SK-N-SH (cell line): ENCODE measurements around the gene KIAA1210.

ENCODE experiments used
- CHD2 ChIP-seq: fragments of 150-350 bp; IDR thresholded peaks from 2 replicates; pipeline ENCODE4 v1.6.1; 2018; ENCODE audit warnings: low read length; ENCODE audit not compliant: partially characterized antibody
- GABPA ChIP-seq: IDR thresholded peaks from 2 replicates; pipeline ENCODE4 v1.4.0; 2012; ENCODE audit warnings: low read depth, mild to moderate bottlenecking
- TEAD4 ChIP-seq: IDR thresholded peaks from 2 replicates; pipeline ENCODE4 v1.4.0; 2012; ENCODE audit warnings: mild to moderate bottlenecking, borderline replicate concordance; ENCODE audit not compliant: insufficient read depth
- TF ChIP-seq, protein P1 (sequence below): IDR thresholded peaks from 2 replicates; pipeline ENCODE4 v1.4.0; 2012; ENCODE audit warnings: low read depth, borderline replicate concordance
- TF ChIP-seq, protein P2 (sequence below): fragments of 200-600 bp; sonication (generic); IDR thresholded peaks from 2 replicates; pipeline ENCODE4 v1.6.1; 2017; ENCODE audit warnings: antibody characterized with exemption, mild to moderate bottlenecking, moderate library complexity

DNA sequence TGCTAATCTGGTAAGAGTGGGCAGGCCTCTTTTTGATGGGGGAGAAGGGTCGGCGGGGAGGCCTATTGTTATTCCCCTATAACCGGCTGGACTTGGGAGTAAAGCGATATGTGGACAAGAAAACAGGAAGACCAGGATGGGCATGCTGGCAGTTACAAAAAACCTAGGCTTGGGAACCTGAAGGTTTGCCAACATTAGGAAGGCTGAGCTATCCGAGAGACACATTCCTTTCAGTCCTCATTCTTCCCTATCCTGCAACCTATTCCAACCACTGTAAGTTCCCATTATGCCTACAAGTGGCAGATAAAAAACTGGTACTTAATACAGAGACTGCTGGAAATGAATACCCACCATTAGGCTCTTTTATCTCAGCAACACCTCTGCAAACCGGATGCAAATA lies 87.2 kb downstream of the KIAA1210 start:
- TF ChIP-seq, protein P1, sequence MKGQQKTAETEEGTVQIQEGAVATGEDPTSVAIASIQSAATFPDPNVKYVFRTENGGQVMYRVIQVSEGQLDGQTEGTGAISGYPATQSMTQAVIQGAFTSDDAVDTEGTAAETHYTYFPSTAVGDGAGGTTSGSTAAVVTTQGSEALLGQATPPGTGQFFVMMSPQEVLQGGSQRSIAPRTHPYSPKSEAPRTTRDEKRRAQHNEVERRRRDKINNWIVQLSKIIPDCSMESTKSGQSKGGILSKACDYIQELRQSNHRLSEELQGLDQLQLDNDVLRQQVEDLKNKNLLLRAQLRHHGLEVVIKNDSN: no peak
- TF ChIP-seq GABPA (no peak), TEAD4 (no peak), CHD2 (no peak)
- TF ChIP-seq, protein P2, sequence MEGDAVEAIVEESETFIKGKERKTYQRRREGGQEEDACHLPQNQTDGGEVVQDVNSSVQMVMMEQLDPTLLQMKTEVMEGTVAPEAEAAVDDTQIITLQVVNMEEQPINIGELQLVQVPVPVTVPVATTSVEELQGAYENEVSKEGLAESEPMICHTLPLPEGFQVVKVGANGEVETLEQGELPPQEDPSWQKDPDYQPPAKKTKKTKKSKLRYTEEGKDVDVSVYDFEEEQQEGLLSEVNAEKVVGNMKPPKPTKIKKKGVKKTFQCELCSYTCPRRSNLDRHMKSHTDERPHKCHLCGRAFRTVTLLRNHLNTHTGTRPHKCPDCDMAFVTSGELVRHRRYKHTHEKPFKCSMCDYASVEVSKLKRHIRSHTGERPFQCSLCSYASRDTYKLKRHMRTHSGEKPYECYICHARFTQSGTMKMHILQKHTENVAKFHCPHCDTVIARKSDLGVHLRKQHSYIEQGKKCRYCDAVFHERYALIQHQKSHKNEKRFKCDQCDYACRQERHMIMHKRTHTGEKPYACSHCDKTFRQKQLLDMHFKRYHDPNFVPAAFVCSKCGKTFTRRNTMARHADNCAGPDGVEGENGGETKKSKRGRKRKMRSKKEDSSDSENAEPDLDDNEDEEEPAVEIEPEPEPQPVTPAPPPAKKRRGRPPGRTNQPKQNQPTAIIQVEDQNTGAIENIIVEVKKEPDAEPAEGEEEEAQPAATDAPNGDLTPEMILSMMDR: no peak
